SK-N-MC (cell line): Measurements from ENCODE around the gene MOB3A.

Experiments
- DNase-seq: peaks from one replicate; pipeline ENCODE4 v3.0.0-alpha.2; 2011; ENCODE audit warnings: low read depth, low spot score
- H3K27ac ChIP-seq: fragments of 200-600 bp; sonication (generic); 2 replicates; pipeline ENCODE4 v1.5.1; 2016; ENCODE audit warnings: mixed run types
- H3K36me3 ChIP-seq: fragments of 200-600 bp; sonication (generic); 2 replicates; pipeline ENCODE4 v1.6.1; 2017; ENCODE audit warnings: antibody characterized with exemption, low read length, mixed read lengths; ENCODE audit not compliant: insufficient read depth
- H3K4me3 ChIP-seq: fragments of 200-600 bp; sonication (generic); 2 replicates; pipeline ENCODE4 v1.5.1; 2016
- H3K9ac ChIP-seq: fragments of 200-600 bp; sonication (generic); 2 replicates; pipeline ENCODE4 v1.8.0; 2017; ENCODE audit warnings: mixed run types, mixed read lengths; ENCODE audit not compliant: insufficient read length
- H3K9me3 ChIP-seq: fragments of 200-600 bp; sonication (generic); 2 replicates; pipeline ENCODE4 v1.6.1; 2017; ENCODE audit warnings: low read depth, mild to moderate bottlenecking, antibody characterized with exemption, low read length, moderate library complexity, mixed read lengths
- EZH2 ChIP-seq: fragments of 200-600 bp; sonication (generic); IDR thresholded peaks from one replicate; pipeline ENCODE4 v1.6.1; 2017; ENCODE audit warnings: antibody characterized with exemption
- FOXP2 ChIP-seq: optimal IDR thresholded peaks from 2 replicates; pipeline ENCODE3; 2011; ENCODE audit warnings: mild to moderate bottlenecking, moderate library complexity; ENCODE audit not compliant: insufficient read depth; ENCODE audit errors: extremely low read length, control extremely low read depth
- POLR2AphosphoS5 ChIP-seq: IDR thresholded peaks from 2 replicates; pipeline ENCODE4 v1.6.1; 2012; ENCODE audit warnings: mild to moderate bottlenecking, low read depth, low read length, borderline replicate concordance

The MOB3A gene

DNA sequence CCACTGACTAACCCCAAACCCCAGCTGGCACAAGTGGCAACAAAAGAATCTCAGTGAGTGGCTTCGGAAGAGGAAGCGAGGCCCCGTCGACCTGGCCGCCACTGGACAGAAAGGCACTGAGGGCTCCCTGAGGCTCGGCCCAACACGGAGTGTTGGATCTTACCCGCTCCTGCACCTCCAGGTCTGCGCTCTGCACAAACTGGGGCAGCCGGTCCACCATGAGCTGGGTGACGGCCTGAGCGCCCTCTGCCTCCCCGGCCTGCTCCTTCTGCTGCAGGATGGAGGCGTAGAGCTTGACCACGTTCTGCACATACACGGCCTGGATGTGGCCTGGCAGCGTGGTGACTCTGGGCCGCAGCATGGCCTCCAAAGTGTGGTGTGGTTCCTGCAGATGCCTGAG lies 22.3 kb upstream of the MOB3A start:
- DNase-seq, result no peak

GRCh38 chr19:2117215-2117960 lies 21.3 kb upstream of the MOB3A start:
- H3K27ac ChIP-seq, result no peak overlapping the region
- no peak overlapping the region for H3K4me3 ChIP-seq
- TF ChIP-seq FOXP2 (no peak), POLR2AphosphoS5 (no peak), EZH2 (no peak)
- no peaks in the 10 kb centered on the region for H3K9me3 ChIP-seq
- no peak for DNase-seq
- no peak overlapping the region for H3K9ac ChIP-seq
- peaks cover 81% of the 10 kb centered on the region; the same call in 1 of the 2 replicates for H3K36me3 ChIP-seq

More for the DNA sequence above, 22.3 kb upstream of the MOB3A start:
- Histone ChIP-seq H3K27ac (no peak overlapping the region), H3K4me3 (no peak overlapping the region), H3K9ac (no peak overlapping the region), H3K9me3 (no peaks in the 10 kb centered on the region), H3K36me3 (peaks cover 85% of the 10 kb centered on the region; the same call in 1 of the 2 replicates)
- TF ChIP-seq POLR2AphosphoS5 (no peak), EZH2 (no peak), FOXP2 (no peak)

DNA sequence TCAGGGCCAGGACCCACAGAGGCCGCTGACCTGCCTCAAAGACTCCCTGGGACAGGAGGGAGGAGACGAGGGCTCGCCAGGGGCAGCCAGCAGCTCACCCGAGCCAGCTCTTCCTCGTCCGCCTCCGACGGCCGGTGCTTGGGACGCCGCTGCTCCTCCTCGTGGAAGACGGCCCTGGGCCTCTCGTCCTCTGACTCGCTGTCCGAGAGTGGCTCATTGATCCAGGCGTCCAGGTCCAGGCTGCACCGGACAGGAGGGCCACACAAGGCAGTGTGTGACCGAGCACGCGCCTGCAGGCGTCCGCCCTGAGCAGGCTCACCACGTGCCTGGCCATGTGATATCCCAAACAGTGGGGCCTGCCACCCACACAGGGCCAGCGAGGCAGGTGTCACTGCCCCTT lies 20.4 kb upstream of the MOB3A start:
- H3K9ac ChIP-seq, result no peak overlapping the region
- no peaks in the 10 kb centered on the region for H3K9me3 ChIP-seq
- TF ChIP-seq POLR2AphosphoS5, result no peak
- TF ChIP-seq FOXP2, result no peak
- no peak for TF ChIP-seq EZH2
- H3K36me3 ChIP-seq, result peaks cover 81% of the 10 kb centered on the region; the same call in 1 of the 2 replicates
- H3K4me3 ChIP-seq, result no peak overlapping the region
- DNase-seq, result no peak
- H3K27ac ChIP-seq, result no peak overlapping the region

- Histone ChIP-seq H3K27ac (no peak overlapping the region), H3K9me3 (no peaks in the 10 kb centered on the region), H3K9ac (no peak overlapping the region), H3K36me3 (peaks cover 81% of the 10 kb centered on the region; the same call in 1 of the 2 replicates), H3K4me3 (no peak overlapping the region)
- no peak for DNase-seq
- TF ChIP-seq POLR2AphosphoS5 (no peak), EZH2 (no peak), FOXP2 (no peak)
Observed at GRCh38 chr19:2115911-2116426, 19.8 kb upstream of the MOB3A start.

GRCh38 chr19:2115324-2115723 lies 19.2 kb upstream of the MOB3A start:
- DNase-seq, result no peak
- Histone ChIP-seq H3K36me3 (peaks cover 79% of the 10 kb centered on the region; the same call in 1 of the 2 replicates), H3K9me3 (no peaks in the 10 kb centered on the region), H3K9ac (no peak overlapping the region), H3K27ac (no peak overlapping the region), H3K4me3 (no peak overlapping the region)
- no peak for TF ChIP-seq FOXP2
- TF ChIP-seq EZH2, result no peak
- TF ChIP-seq POLR2AphosphoS5, result no peak

- Histone ChIP-seq H3K4me3 (no peak overlapping the region), H3K36me3 (peaks cover 78% of the 10 kb centered on the region; the same call in 1 of the 2 replicates), H3K9me3 (no peaks in the 10 kb centered on the region), H3K9ac (no peak overlapping the region), H3K27ac (no peak overlapping the region)
- TF ChIP-seq FOXP2 (no peak), EZH2 (no peak), POLR2AphosphoS5 (no peak)
- no peak for DNase-seq
Observed at GRCh38 chr19:2114821-2115220, 18.7 kb upstream of the MOB3A start.

- no peak overlapping the region for H3K4me3 ChIP-seq
- H3K9me3 ChIP-seq, result no peaks in the 10 kb centered on the region
- no peak overlapping the region for H3K27ac ChIP-seq
- H3K36me3 ChIP-seq, result peaks cover 84% of the 10 kb centered on the region; the same call in 1 of the 2 replicates
- TF ChIP-seq POLR2AphosphoS5 (no peak), EZH2 (no peak), FOXP2 (no peak)
- no peak overlapping the region for H3K9ac ChIP-seq
- no peak for DNase-seq
Observed at GRCh38 chr19:2114218-2114617, 18.1 kb upstream of the MOB3A start.

- H3K9ac ChIP-seq, result no peak overlapping the region
- no peak overlapping the region for H3K4me3 ChIP-seq
- DNase-seq, result no peak
- H3K36me3 ChIP-seq, result peaks cover 87% of the 10 kb centered on the region; the same call in 1 of the 2 replicates
- no peaks in the 10 kb centered on the region for H3K9me3 ChIP-seq
- no peak overlapping the region for H3K27ac ChIP-seq
- no peak for TF ChIP-seq POLR2AphosphoS5
- no peak for TF ChIP-seq EZH2
- no peak for TF ChIP-seq FOXP2
Observed at GRCh38 chr19:2113439-2114211, 17.5 kb upstream of the MOB3A start.
